ENCODE data around the gene DNMBP.
"Not testable (repeated sequence)": the region's sequence is repeated elsewhere in the genome, so short reads cannot be mapped to it uniquely, and the experiment has no call there.

DNMBP gene

GRCh38 chr10:100020886-100021253 is 11.1 kb upstream of the DNMBP start:
- no peak for TF ChIP-seq CTCF (IDR thresholded peaks at IDR 0.05; ENCODE audit: borderline replicate concordance, control extremely low read depth, extremely low read depth, insufficient read depth, missing control alignments)
- DNase-seq (ENCODE audit: low spot score): no peak
- in situ Hi-C loops (cut with MboI; ENCODE audit: low sequenced_read_pairs, unreplicated experiment): no loop called here

- peak; percentile 3 for TF ChIP-seq CTCF (IDR thresholded peaks at IDR 0.05; ENCODE audit: borderline replicate concordance, control extremely low read depth, extremely low read depth, insufficient read depth, missing control alignments)
- in situ Hi-C loops (cut with MboI; ENCODE audit: low sequenced_read_pairs, unreplicated experiment): no loop called here
- DNase-seq (ENCODE audit: low spot score): peak; percentile 75
Measured at GRCh38 chr10:100020142-100020885, 10.6 kb upstream of the DNMBP start.

GRCh38 chr10:100019787-100020141 is 10.0 kb upstream of the DNMBP start:
- in situ Hi-C loops (cut with MboI; ENCODE audit: low sequenced_read_pairs, unreplicated experiment): no loop called here
- DNase-seq (ENCODE audit: low spot score): no peak
- TF ChIP-seq CTCF (IDR thresholded peaks at IDR 0.05; ENCODE audit: borderline replicate concordance, control extremely low read depth, extremely low read depth, insufficient read depth, missing control alignments): no peak

GRCh38 chr10:100014071-100014762 is 4.5 kb upstream of the DNMBP start:
- peak; percentile 68 for DNase-seq (ENCODE audit: low spot score)
- in situ Hi-C loops (cut with MboI; ENCODE audit: low sequenced_read_pairs, unreplicated experiment): no loop called here
- TF ChIP-seq CTCF (IDR thresholded peaks at IDR 0.05; ENCODE audit: borderline replicate concordance, control extremely low read depth, extremely low read depth, insufficient read depth, missing control alignments): no peak

GRCh38 chr10:100013621-100014020 is 3.9 kb upstream of the DNMBP start:
- in situ Hi-C loops (cut with MboI; ENCODE audit: low sequenced_read_pairs, unreplicated experiment): no loop called here
- TF ChIP-seq CTCF (IDR thresholded peaks at IDR 0.05; ENCODE audit: borderline replicate concordance, control extremely low read depth, extremely low read depth, insufficient read depth, missing control alignments): no peak
- no peak for DNase-seq (ENCODE audit: low spot score)

- in situ Hi-C loops (cut with MboI; ENCODE audit: low sequenced_read_pairs, unreplicated experiment); DNase-seq (ENCODE audit: low spot score): not testable (repeated sequence)
Measured at GRCh38 chr10:100011906-100012305, 2.2 kb upstream of the DNMBP start.

- DNase-seq (ENCODE audit: low spot score): no peak
- in situ Hi-C loops (cut with MboI; ENCODE audit: low sequenced_read_pairs, unreplicated experiment): no loop called here
Measured at GRCh38 chr10:100009283-100009792, 409 bp downstream of the DNMBP start.

More at GRCh38 chr10:100009283-100009792, 409 bp downstream of the DNMBP start:
- TF ChIP-seq CTCF (IDR thresholded peaks at IDR 0.05; ENCODE audit: borderline replicate concordance, control extremely low read depth, extremely low read depth, insufficient read depth, missing control alignments): peak; percentile 70

All from GM13976 (cell line).